ENCODE measurements around the gene PRKAG2. TPM values are rescaled to one million over a fixed set of nuclear protein-coding genes. Genes with fewer than 3 reads are reported as not detected.

The PRKAG2 gene
- total and polyA plus RNA-seq, 12 donors, result 3.8 to 17.3 (median 10.9) TPM

GRCh38 chr7:151762583-151763245 lies 114.2 kb downstream of the PRKAG2 start:
- peaks cover 0 to 9% of the 10 kb centered on the region in 2 donors for H3K4me1 ChIP-seq (replicated peaks in 1 of 2)
- no peak overlapping the region for H3K27ac ChIP-seq
- H3K27me3 ChIP-seq, result no peaks in the 10 kb centered on the region
- H3K4me3 ChIP-seq, result no peak overlapping the region
- H3K36me3 ChIP-seq (replicated peaks in 1 of 2), result no peaks in the 10 kb centered on the region
- TF ChIP-seq CTCF (IDR thresholded peaks at IDR 0.05) (no peak), POLR2A (IDR thresholded peaks at IDR 0.05) (no peak)
- intact Hi-C loops (cut with DNase I), result loop anchor here in 1 of 2 donors (5.0 kb wide), 1 partner anchor 395 kb away; no protein-coding TSS in a partner anchor
- no peaks in the 10 kb centered on the region for H3K9me3 ChIP-seq (replicated peaks in 1 of 3)
- WGBS, 4 donors, result 55 to 77% (median 76%) methylated on average over 13 to 18 of the region's 18 CpGs
- no peak for DNase-seq

- Histone ChIP-seq H3K9me3 (replicated peaks in 1 of 3) (no peaks in the 10 kb centered on the region), H3K4me3 (no peak overlapping the region), H3K36me3 (replicated peaks in 1 of 2) (no peaks in the 10 kb centered on the region), H3K27ac (no peak overlapping the region), H3K27me3 (no peaks in the 10 kb centered on the region), H3K4me1 (replicated peaks in 1 of 2) (peaks cover 0 to 9% of the 10 kb centered on the region in 2 donors)
- DNase-seq, result no peak
- intact Hi-C loops (cut with DNase I), result loop anchor here in 1 of 2 donors (5.0 kb wide), 1 partner anchor 395 kb away; no protein-coding TSS in a partner anchor
- WGBS, 4 donors, result 90 to 93% (median 91%) methylated on average over 9 of the region's 9 CpGs
- no peak for TF ChIP-seq POLR2A (IDR thresholded peaks at IDR 0.05)
- no peak for TF ChIP-seq CTCF (IDR thresholded peaks at IDR 0.05)
Measured at GRCh38 chr7:151761957-151762356, 115.0 kb downstream of the PRKAG2 start.

- Histone ChIP-seq H3K27ac (no peak overlapping the region), H3K27me3 (no peaks in the 10 kb centered on the region), H3K4me1 (replicated peaks in 1 of 2) (peaks cover 0 to 13% of the 10 kb centered on the region in 2 donors), H3K36me3 (replicated peaks in 1 of 2) (no peaks in the 10 kb centered on the region), H3K4me3 (no peak overlapping the region), H3K9me3 (replicated peaks in 1 of 3) (no peaks in the 10 kb centered on the region)
- intact Hi-C loops (cut with DNase I), result loop anchor here in 1 of 2 donors (5.0 kb wide), 1 partner anchor 394 kb away; no protein-coding TSS in a partner anchor
- no peak for DNase-seq
- TF ChIP-seq CTCF (IDR thresholded peaks at IDR 0.05) (no peak), POLR2A (IDR thresholded peaks at IDR 0.05) (no peak)
- 80 to 87% (median 84%) methylated on average over 3 of the region's 3 CpGs for whole genome bisulfite sequencing, 4 donors
Measured at GRCh38 chr7:151761231-151761630, 115.7 kb downstream of the PRKAG2 start.

GRCh38 chr7:151759591-151760042 lies 117.3 kb downstream of the PRKAG2 start:
- no peaks in the 10 kb centered on the region for H3K9me3 ChIP-seq (replicated peaks in 1 of 3)
- intact Hi-C loops (cut with DNase I), result loop anchor here (5.0 to 10.0 kb wide), 4 partner anchors 135 to 395 kb away; no protein-coding TSS in a partner anchor
- no peak overlapping the region for H3K27ac ChIP-seq
- no peak overlapping the region for H3K4me3 ChIP-seq
- no peaks in the 10 kb centered on the region for H3K27me3 ChIP-seq
- peak; percentile 57 to 77 (median 65) for DNase-seq
- 40 to 47% (median 42%) methylated on average over 7 to 9 of the region's 9 CpGs for WGBS, 4 donors
- H3K4me1 ChIP-seq (replicated peaks in 1 of 2), result peaks cover under 1 to 24% of the 10 kb centered on the region in 2 donors
- TF ChIP-seq POLR2A (IDR thresholded peaks at IDR 0.05) (no peak), CTCF (IDR thresholded peaks at IDR 0.05) (peak; percentile 79 to 94 (median 84))
- no peaks in the 10 kb centered on the region for H3K36me3 ChIP-seq (replicated peaks in 1 of 2)
